Endothelial cell of umbilical vein (primary cell): Measurements from ENCODE around the gene TSPAN4. TPM values are rescaled to one million over a fixed set of nuclear protein-coding genes. Genes with fewer than 3 reads are reported as not detected.

Source experiments
- BruUV-seq: library from RNA; stranded (reverse); fragments of 400-500 nt; replicated peaks from 2 replicates; lab custom pipeline; 2021; lab: Mats Ljungman, UMichigan
- CTCF ChIA-PET: fragments of 300-600, 350-600 bp; sonication (Branson Sonifier 250); formaldehyde crosslinking; loops from one replicate; lab custom pipeline; 2021; ENCODE audit warnings: antibody characterized with exemption, inconsistent platforms; lab: Charles Lee
- POLR2A ChIA-PET: fragments of 300-600, 350-600 bp; sonication (Branson Sonifier 250); formaldehyde crosslinking; loops from one replicate; lab custom pipeline; 2021; ENCODE audit warnings: antibody characterized with exemption, inconsistent platforms; lab: Charles Lee
- DNase-seq: peaks from one replicate; pipeline ENCODE4 v3.0.0-alpha.2; 2011; ENCODE audit warnings: low read depth, low spot score
- FAIRE-seq: peaks from 2 replicates; lab custom pipeline; 2011; peaks lifted over from hg19 to GRCh38; lab: Jason Lieb, UNC
- H2AFZ ChIP-seq: 2 replicates; pipeline ENCODE4 v1.6.0; 2012; ENCODE audit warnings: low read depth, low read length, control low read depth, inconsistent platforms
- H3K27ac ChIP-seq: 2 replicates; pipeline ENCODE4 v1.5.1; 2011; ENCODE audit warnings: low read depth, mild to moderate bottlenecking, control low read depth, low read length, moderate library complexity; ENCODE audit not compliant: insufficient read depth
- H3K27me3 ChIP-seq, 2 experiments: 2 replicates each; pipeline versions ENCODE4 v1.6.0 to v1.6.1; 2011; ENCODE audit warnings: low read length in 2 of 2, mixed read lengths in 1 of 2; ENCODE audit not compliant: control insufficient read depth in 2 of 2, insufficient read depth in 2 of 2
- H3K36me3 ChIP-seq, 2 experiments: 2 replicates in 1 of 2; 3 replicates in 1 of 2; pipeline ENCODE4 v1.5.1; 2011; ENCODE audit warnings: low read length in 2 of 2, mild to moderate bottlenecking in 1 of 2, moderate library complexity in 1 of 2; ENCODE audit not compliant: control insufficient read depth in 2 of 2, insufficient read depth in 2 of 2; ENCODE audit errors: extremely low read depth in 1 of 2
- H3K4me1 ChIP-seq: 3 replicates; pipeline ENCODE4 v1.5.1; 2011; ENCODE audit warnings: mild to moderate bottlenecking, low read length; ENCODE audit not compliant: control insufficient read depth, insufficient read depth; ENCODE audit errors: extremely low read depth
- H3K4me2 ChIP-seq: 2 replicates; pipeline ENCODE4 v1.6.1; 2011; ENCODE audit warnings: low read length, control low read depth, mixed read lengths; ENCODE audit not compliant: insufficient read depth
- H3K4me3 ChIP-seq, 3 experiments: fragments of 200-600 bp in 1 of 3; sonication (generic), shearing (Covaris generic) in 1 of 3; replicated peaks in 1 of 3; 2 replicates each; pipeline ENCODE4 v1.5.1; 2011 to 2016; ENCODE audit warnings: control low read depth in 3 of 3, low read length in 3 of 3, mild to moderate bottlenecking in 2 of 3, inconsistent platforms in 1 of 3, low read depth in 1 of 3, moderate library complexity in 1 of 3; ENCODE audit not compliant: insufficient read depth in 1 of 3
- H3K79me2 ChIP-seq: 2 replicates; pipeline ENCODE4 v1.6.0; 2012; ENCODE audit warnings: low read length, inconsistent platforms; ENCODE audit not compliant: control insufficient read depth, insufficient read depth
- H3K9ac ChIP-seq: replicated peaks from 2 replicates; pipeline ENCODE3; 2011; ENCODE audit warnings: low read length, control low read depth; ENCODE audit not compliant: insufficient read depth; ENCODE audit errors: extremely low read depth
- H3K9me1 ChIP-seq: replicated peaks from 3 replicates; pipeline ENCODE4 v1.6.0; 2011; ENCODE audit warnings: mild to moderate bottlenecking, low read length; ENCODE audit not compliant: control insufficient read depth, insufficient read depth; ENCODE audit errors: extremely low read depth
- H3K9me3 ChIP-seq: replicated peaks from 2 replicates; pipeline ENCODE4 v1.5.1; 2012; ENCODE audit warnings: low read length, inconsistent platforms; ENCODE audit not compliant: control insufficient read depth, insufficient read depth
- H4K20me1 ChIP-seq: replicated peaks from 2 replicates; pipeline ENCODE3; 2011; ENCODE audit warnings: mild to moderate bottlenecking, low read length; ENCODE audit not compliant: control insufficient read depth, insufficient read depth; ENCODE audit errors: extremely low read depth
- GATA2 ChIP-seq: IDR thresholded peaks from 2 replicates; pipeline ENCODE4 v1.7.0; 2011; ENCODE audit warnings: low read depth, mild to moderate bottlenecking, moderate library complexity, mixed read lengths, low read length; ENCODE audit not compliant: insufficient read length, insufficient read depth
- JUN ChIP-seq: IDR thresholded peaks from 2 replicates; pipeline ENCODE4 v1.6.1; 2011; ENCODE audit warnings: borderline replicate concordance, low read depth; ENCODE audit not compliant: insufficient read length, insufficient read depth
- MYC ChIP-seq: IDR thresholded peaks from one replicate; pipeline ENCODE4 v1.6.1; 2011; ENCODE audit warnings: mild to moderate bottlenecking, low read depth, low read length
- dilution Hi-C: fragments of 300-500 bp; cut with MboI; formaldehyde crosslinking; loops from one replicate; pipeline ENCODE4 v1.15.0; 2019; ENCODE audit warnings: low sequenced_read_pairs; ENCODE audit not compliant: extremely low pct_ligation_motif_present
- intact Hi-C: fragments of 100-400 bp; cut with micrococcal nuclease; formaldehyde crosslinking; loops from one replicate; pipeline ENCODE4 v1.10.0; 2022
- polyA plus RNA-seq, 4 experiments: library from polyadenylated mRNA; depleted of rRNA in 3 of 4; stranded (reverse) in 3 of 4; unstranded in 1 of 4; fragments of >200 nt; gene quantifications; 2 replicates each; pipeline versions ENCODE4 v1.2.1 to v1.2.3, GENCODE V29; 2011 to 2012; ENCODE audit warnings: missing spikeins in 1 of 4
- total RNA-seq: library from RNA; stranded (reverse); gene quantifications from 2 replicates; pipeline ENCODE4 v1.2.3, GENCODE V29; 2021
- TF ChIP-seq, protein P1 (sequence below), 2 donors: IDR thresholded peaks; 1 replicate in 1 of 2; 2 replicates in 1 of 2; pipeline ENCODE4 v1.5.1; 2011; ENCODE audit warnings: low read length in 2 of 2, mild to moderate bottlenecking in 2 of 2, moderate library complexity in 2 of 2, control low read depth in 1 of 2, inconsistent platforms in 1 of 2, low read depth in 1 of 2; ENCODE audit not compliant: insufficient read depth in 1 of 2; ENCODE audit errors: extremely low read depth in 1 of 2
- TF ChIP-seq, protein P2 (sequence below): IDR thresholded peaks from 2 replicates; pipeline ENCODE4 v1.6.1; 2011; ENCODE audit not compliant: insufficient read depth, insufficient read length

Gene TSPAN4
- total and polyA plus RNA-seq, 2 donors (not counting 3 experiments of a cell fraction or from before 2014, with no cell fraction given): 114 to 199 TPM

DNA sequence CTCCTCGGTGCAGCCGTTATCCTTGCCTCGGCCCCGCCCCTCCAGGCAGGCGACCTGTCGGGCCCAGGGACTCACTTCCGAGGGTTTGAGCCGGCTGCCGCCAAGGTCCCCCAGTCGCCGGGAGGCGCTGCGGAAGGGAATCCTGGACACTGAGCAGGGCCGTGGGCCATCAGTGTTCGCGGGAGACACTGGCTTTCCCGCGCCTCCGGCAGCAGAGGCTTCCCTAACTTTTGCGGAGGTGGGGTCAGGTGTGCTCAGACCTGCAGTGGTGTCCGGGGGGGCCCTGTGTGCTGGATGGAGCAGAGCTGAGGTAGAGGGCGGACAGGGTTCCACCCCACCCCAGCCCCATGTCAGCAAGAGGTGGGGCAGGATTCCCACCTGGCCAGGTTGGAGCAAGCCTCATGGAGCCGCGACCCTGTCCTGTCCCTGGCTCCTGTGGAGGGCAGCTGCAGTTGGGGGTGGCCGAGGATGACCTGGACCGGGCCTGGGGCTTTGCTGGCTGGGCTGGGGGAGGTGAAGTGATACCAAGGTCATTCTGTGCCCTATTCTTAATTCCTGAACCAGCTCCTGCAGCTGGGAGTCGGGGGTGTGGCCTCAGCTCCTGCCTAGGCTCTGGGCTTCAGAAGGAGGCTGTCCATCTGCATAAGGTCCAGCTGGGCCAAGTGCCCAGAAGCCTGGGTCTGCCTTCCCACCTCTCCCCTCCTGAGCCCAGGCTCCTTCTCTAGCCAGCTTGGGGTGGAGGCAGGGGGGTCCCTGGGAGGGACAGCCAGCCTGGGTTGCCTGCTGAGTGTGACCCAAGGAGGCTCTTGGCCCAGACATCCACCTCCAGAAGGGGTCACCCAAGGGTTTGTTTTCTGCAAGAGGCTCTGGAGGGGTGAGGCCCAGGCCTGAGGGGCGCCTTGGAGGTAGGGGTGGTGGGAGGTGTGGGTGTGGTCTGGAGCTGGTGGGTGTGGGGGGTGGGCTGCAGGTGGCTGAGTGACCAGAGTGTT is 8.4 kb downstream of the TSPAN4 start:
- no peak overlapping the region for H3K4me3 ChIP-seq
- H3K79me2 ChIP-seq: peaks cover 4% of the 10 kb centered on the region
- H2AFZ ChIP-seq: no peak overlapping the region
- dilution Hi-C loops: no loop called here
- no peak overlapping the region for H3K4me2 ChIP-seq
- H3K36me3 ChIP-seq: no peaks in the 10 kb centered on the region
- ChIA-PET CTCF (interaction anchor here (0.7 to 1.6 kb wide), 2 partner anchors 199 to 200 kb away, joined by 3 to 4 read pairs; no protein-coding TSS in a partner anchor), POLR2A (no interaction called here)
- H3K27me3 ChIP-seq: no peaks in the 10 kb centered on the region
- H3K4me1 ChIP-seq: peaks cover 11% of the 10 kb centered on the region
- H3K9ac ChIP-seq: no peak overlapping the region
- no peak for FAIRE-seq
- H3K9me3 ChIP-seq: no peaks in the 10 kb centered on the region
- TF ChIP-seq JUN (no peak), GATA2 (no peak)
- TF ChIP-seq, protein P1, sequence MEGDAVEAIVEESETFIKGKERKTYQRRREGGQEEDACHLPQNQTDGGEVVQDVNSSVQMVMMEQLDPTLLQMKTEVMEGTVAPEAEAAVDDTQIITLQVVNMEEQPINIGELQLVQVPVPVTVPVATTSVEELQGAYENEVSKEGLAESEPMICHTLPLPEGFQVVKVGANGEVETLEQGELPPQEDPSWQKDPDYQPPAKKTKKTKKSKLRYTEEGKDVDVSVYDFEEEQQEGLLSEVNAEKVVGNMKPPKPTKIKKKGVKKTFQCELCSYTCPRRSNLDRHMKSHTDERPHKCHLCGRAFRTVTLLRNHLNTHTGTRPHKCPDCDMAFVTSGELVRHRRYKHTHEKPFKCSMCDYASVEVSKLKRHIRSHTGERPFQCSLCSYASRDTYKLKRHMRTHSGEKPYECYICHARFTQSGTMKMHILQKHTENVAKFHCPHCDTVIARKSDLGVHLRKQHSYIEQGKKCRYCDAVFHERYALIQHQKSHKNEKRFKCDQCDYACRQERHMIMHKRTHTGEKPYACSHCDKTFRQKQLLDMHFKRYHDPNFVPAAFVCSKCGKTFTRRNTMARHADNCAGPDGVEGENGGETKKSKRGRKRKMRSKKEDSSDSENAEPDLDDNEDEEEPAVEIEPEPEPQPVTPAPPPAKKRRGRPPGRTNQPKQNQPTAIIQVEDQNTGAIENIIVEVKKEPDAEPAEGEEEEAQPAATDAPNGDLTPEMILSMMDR (IDR thresholded peaks at IDR 0.05; ENCODE audit: extremely low read depth in 1 of 2, insufficient read depth in 1 of 2, low read depth in 1 of 2, low read length in 2 of 2): peak in 1 of 2 donors; percentile 4
- no TSS peak for BruUV-seq
- DNase-seq: no peak
- intact Hi-C loops: no loop called here
- no peaks in the 10 kb centered on the region for H4K20me1 ChIP-seq
- no peak overlapping the region for H3K27ac ChIP-seq
- H3K9me1 ChIP-seq: no peaks in the 10 kb centered on the region

DNA sequence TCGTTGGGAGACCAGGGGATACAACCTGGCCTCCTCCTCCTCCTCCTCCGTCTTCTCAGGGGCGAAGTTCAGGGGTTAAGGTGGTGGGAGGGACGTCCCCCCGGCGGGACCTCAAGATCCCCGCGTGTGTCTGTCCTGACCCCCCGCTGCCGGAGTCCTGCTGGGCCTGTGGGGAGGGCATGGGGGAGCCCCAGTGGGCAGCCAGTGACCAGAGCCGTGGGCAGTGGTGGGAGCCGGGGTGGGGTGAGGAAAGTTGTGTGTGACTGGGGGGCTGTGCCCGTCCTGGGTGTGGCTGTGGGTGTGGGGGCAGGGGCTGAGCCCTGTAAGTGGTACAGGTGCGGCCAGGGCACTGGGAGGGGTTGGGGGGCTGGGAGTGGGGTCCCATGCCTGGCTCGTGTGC is 10.1 kb downstream of the TSPAN4 start:
- Histone ChIP-seq H3K4me3 (no peak overlapping the region), H3K9me1 (no peaks in the 10 kb centered on the region), H3K79me2 (no peaks in the 10 kb centered on the region), H3K4me1 (peaks cover 5% of the 10 kb centered on the region), H2AFZ (no peak overlapping the region), H3K9ac (no peak overlapping the region), H3K36me3 (no peaks in the 10 kb centered on the region), H4K20me1 (no peaks in the 10 kb centered on the region), H3K27ac (no peak overlapping the region), H3K27me3 (no peaks in the 10 kb centered on the region), H3K9me3 (no peaks in the 10 kb centered on the region), H3K4me2 (no peak overlapping the region)
- dilution Hi-C loops (no loop called here), intact Hi-C loops (no loop called here)
- FAIRE-seq: no peak
- no TSS peak for BruUV-seq
- CTCF ChIA-PET: no interaction called here
- TF ChIP-seq, protein P2, sequence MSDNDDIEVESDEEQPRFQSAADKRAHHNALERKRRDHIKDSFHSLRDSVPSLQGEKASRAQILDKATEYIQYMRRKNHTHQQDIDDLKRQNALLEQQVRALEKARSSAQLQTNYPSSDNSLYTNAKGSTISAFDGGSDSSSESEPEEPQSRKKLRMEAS: no peak
- TF ChIP-seq, protein P1 (IDR thresholded peaks at IDR 0.05; ENCODE audit: extremely low read depth in 1 of 2, insufficient read depth in 1 of 2, low read depth in 1 of 2, low read length in 2 of 2): no peak
- no peak for TF ChIP-seq MYC
- TF ChIP-seq JUN: no peak
- DNase-seq: no peak
- POLR2A ChIA-PET: no interaction called here
